ENCODE measurements around the gene MDM2. TPM values are rescaled to one million over a fixed set of nuclear protein-coding genes. Genes with fewer than 3 reads are reported as not detected.

MDM2 gene
- total RNA-seq, 1 donor from 2014 or later = 60.7 TPM

Other genes starting within 250 kb of the MDM2 start
- gene RAP1B, start 197.3 kb upstream of the MDM2 start, total RNA-seq = 110 TPM
- 72.1 TPM for gene NUP107, start 121.2 kb upstream of the MDM2 start, total RNA-seq
- 10.8 TPM for gene SLC35E3, start 62.0 kb upstream of the MDM2 start, total RNA-seq
- 1.7 TPM for gene CPM, start 125.0 kb downstream of the MDM2 start, total RNA-seq

Measured in occipital lobe (tissue), 1 donor.